ENCODE results near the gene ZNF629. TPM values are rescaled to one million over a fixed set of nuclear protein-coding genes. Genes with fewer than 3 reads are reported as not detected.

The ZNF629 gene
- polyA plus RNA-seq, 1 experiment, result 5.1 TPM

DNA sequence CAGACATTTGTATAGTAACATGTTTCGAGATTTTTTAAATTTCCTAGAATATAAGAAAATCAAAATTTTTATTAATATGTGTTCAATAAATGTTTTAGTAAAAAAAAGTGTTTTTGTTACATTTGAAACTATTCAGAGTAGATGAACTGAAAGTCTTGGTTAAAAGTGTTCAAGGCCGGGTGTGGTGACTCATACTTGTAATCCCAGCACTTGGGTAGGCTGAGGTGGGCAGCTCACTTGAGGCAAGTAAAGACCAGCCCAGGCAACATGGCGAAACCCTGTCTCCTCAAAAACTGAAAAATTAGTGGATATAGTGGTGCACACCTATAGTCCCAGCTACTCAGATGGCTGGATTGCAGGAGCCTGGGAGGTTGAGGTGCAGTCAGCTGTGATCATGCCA is 55.6 kb downstream of the ZNF629 start:
- Histone ChIP-seq H3K27me3 (ENCODE audit: control insufficient read depth, insufficient read depth, low read length) (no peaks in the 10 kb centered on the region), H3K9me3 (ENCODE audit: control insufficient read depth, insufficient read depth, low read length) (no peaks in the 10 kb centered on the region), H3K27ac (ENCODE audit: low read depth, low read length) (no peak overlapping the region), H3K4me3 (ENCODE audit: low read depth, low read length) (no peak overlapping the region)
- TF ChIP-seq, protein P1, sequence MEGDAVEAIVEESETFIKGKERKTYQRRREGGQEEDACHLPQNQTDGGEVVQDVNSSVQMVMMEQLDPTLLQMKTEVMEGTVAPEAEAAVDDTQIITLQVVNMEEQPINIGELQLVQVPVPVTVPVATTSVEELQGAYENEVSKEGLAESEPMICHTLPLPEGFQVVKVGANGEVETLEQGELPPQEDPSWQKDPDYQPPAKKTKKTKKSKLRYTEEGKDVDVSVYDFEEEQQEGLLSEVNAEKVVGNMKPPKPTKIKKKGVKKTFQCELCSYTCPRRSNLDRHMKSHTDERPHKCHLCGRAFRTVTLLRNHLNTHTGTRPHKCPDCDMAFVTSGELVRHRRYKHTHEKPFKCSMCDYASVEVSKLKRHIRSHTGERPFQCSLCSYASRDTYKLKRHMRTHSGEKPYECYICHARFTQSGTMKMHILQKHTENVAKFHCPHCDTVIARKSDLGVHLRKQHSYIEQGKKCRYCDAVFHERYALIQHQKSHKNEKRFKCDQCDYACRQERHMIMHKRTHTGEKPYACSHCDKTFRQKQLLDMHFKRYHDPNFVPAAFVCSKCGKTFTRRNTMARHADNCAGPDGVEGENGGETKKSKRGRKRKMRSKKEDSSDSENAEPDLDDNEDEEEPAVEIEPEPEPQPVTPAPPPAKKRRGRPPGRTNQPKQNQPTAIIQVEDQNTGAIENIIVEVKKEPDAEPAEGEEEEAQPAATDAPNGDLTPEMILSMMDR (IDR thresholded peaks at IDR 0.05; ENCODE audit: low read depth, low read length), result no peak
- ChIA-PET POLR2A (no interaction called here), CTCF (no interaction called here)
- DNase-seq (ENCODE audit: low read depth, low spot score), result no peak

DNA sequence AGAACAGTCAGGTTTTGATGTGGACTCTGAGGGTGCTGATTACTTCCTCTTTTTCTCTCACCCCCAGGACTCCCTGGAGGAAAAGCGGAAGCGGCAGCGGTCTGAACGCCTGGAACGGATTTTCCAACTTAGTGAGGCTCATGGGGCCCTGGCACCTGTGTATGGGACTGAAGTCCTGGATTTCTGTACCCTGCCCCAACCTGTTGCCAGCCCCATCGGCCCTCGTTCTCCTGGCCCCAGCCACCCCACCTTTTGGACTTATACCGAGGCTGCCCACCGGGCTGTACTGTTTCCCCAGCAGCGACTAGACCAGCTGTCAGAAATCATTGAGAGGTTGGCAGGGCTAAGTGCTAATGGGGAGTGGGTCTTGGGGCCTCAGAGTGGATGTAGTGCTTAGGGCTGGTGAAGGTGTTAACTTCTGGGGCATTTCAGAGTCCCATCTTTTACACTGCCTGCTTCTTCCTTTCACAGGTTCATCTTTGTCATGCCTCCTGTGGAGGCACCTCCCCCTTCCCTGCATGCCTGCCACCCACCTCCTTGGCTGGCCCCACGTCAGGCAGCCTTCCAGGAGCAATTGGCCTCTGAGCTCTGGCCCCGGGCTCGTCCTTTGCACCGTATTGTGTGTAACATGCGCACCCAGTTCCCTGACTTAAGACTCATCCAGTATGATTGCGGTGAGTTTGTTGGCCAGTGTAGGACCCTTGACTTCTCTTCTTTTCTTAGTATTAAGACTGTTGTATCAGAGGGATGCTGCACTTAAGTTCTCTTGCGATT is 57.9 kb downstream of the ZNF629 start:
- DNase-seq (ENCODE audit: low read depth, low spot score), result no peak
- no peak overlapping the region for H3K27ac ChIP-seq (ENCODE audit: low read depth, low read length)
- no peak overlapping the region for H3K4me3 ChIP-seq (ENCODE audit: low read depth, low read length)
- no peaks in the 10 kb centered on the region for H3K9me3 ChIP-seq (ENCODE audit: control insufficient read depth, insufficient read depth, low read length)
- TF ChIP-seq, protein P1 (IDR thresholded peaks at IDR 0.05; ENCODE audit: low read depth, low read length), result no peak
- ChIA-PET CTCF (interaction anchor here (1.1 kb wide), 1 partner anchor 11 kb away, joined by 4 read pairs; no protein-coding TSS in a partner anchor), POLR2A (no interaction called here)
- no peaks in the 10 kb centered on the region for H3K27me3 ChIP-seq (ENCODE audit: control insufficient read depth, insufficient read depth, low read length)

Small RNA genes within 50 kb of the gene (small RNA-seq; reads per million reads assigned to genes)
- gene RF00017 (ENCODE audit: insufficient read length, low read depth), result not detected

Other genes starting within 250 kb of the ZNF629 start
- gene ZNF764, start 228.8 kb downstream of the ZNF629 start, polyA plus RNA-seq (2011; rRNA removed), result 2.5 and 3.2 TPM in 2 replicates
- gene ZNF688, start 215.5 kb downstream of the ZNF629 start, polyA plus RNA-seq (2011; rRNA removed), result 5.5 and 6.8 TPM in 2 replicates
- gene ZNF785, start 201.5 kb downstream of the ZNF629 start, polyA plus RNA-seq (2011; rRNA removed), result 4.7 and 6.6 TPM in 2 replicates
- 4.0 and 4.2 TPM in 2 replicates for gene ZNF689, start 176.8 kb downstream of the ZNF629 start, polyA plus RNA-seq (2011; rRNA removed)
- gene PRR14, start 136.2 kb downstream of the ZNF629 start, polyA plus RNA-seq (2011; rRNA removed), result 4.9 and 6.9 TPM in 2 replicates
- 5.0 and 9.0 TPM in 2 replicates for gene FBRS, start 128.8 kb downstream of the ZNF629 start, polyA plus RNA-seq (2011; rRNA removed)
- gene SRCAP, start 88.0 kb downstream of the ZNF629 start, polyA plus RNA-seq (2011; rRNA removed), result 3.1 and 5.8 TPM in 2 replicates
- gene PHKG2, start 38.8 kb downstream of the ZNF629 start, polyA plus RNA-seq (2011; rRNA removed), result 21.7 and 26.0 TPM in 2 replicates
- 2.6 and 3.1 TPM in 2 replicates for gene CFAP119, start 25.1 kb downstream of the ZNF629 start, polyA plus RNA-seq (2011; rRNA removed)
- gene RNF40, start 24.9 kb downstream of the ZNF629 start, polyA plus RNA-seq (2011; rRNA removed), result 66.8 and 75.5 TPM in 2 replicates
- gene BCL7C, start 106.9 kb upstream of the ZNF629 start, polyA plus RNA-seq (2011; rRNA removed), result 27.7 and 27.8 TPM in 2 replicates
- gene CTF1, start 109.4 kb upstream of the ZNF629 start, polyA plus RNA-seq (2011; rRNA removed), result 10.1 and 12.5 TPM in 2 replicates
- gene FBXL19, start 136.4 kb upstream of the ZNF629 start, polyA plus RNA-seq (2011; rRNA removed), result 7.1 and 10.6 TPM in 2 replicates
- gene ORAI3, start 161.9 kb upstream of the ZNF629 start, polyA plus RNA-seq (2011; rRNA removed), result 23.7 and 29.5 TPM in 2 replicates
- gene SETD1A, start 170.5 kb upstream of the ZNF629 start, polyA plus RNA-seq (2011; rRNA removed), result 1.1 and 1.4 TPM in 2 replicates
- 6.1 and 9.5 TPM in 2 replicates for gene HSD3B7, start 198.0 kb upstream of the ZNF629 start, polyA plus RNA-seq (2011; rRNA removed)
- gene STX1B, start 223.4 kb upstream of the ZNF629 start, polyA plus RNA-seq (2011; rRNA removed), result 4.2 and 4.8 TPM in 2 replicates
- 43.7 and 45.9 TPM in 2 replicates for gene STX4, start 246.4 kb upstream of the ZNF629 start, polyA plus RNA-seq (2011; rRNA removed)

Data from AG04450 (cell line).